GM19328 (cell line): ENCODE data around the gene KRT36.

Source experiments
- ATAC-seq: cut with Tn5 transposase; IDR thresholded peaks from one replicate; pipeline ENCODE4 v1.9.1; 2021; ENCODE audit warnings: mild to moderate bottlenecking, moderate library complexity; ENCODE audit not compliant: unreplicated experiment

Gene KRT36

GRCh38 chr17:41489531-41489930, at the start of gene KRT36:
Gene KRT36, minus strand, starts transcription at chr17:41489910. Its CDS starts 46 bp downstream, at chr17:41489864.
- no peak for ATAC-seq

DNA sequence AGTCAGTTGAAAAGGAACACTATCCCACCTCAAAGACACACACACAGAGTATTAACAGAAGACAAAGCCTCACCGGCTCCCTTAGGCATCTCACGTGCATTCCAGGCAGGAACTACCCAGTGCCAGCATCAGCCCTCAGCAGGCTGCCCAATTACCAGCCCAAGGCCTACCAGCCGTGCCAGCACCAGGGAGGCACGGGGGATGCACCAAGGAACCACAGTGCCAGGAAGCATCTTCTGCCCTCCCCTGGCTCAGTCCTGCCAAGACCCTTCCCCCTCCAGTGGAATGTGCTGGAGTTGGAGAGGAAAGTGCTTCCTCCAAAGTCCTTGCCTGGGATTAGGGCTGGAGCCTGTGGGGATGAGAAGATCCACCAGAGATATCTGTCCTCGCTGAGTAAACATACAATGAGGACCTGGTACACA, 49.4 kb upstream of the KRT36 start:
- no peak for ATAC-seq

DNA sequence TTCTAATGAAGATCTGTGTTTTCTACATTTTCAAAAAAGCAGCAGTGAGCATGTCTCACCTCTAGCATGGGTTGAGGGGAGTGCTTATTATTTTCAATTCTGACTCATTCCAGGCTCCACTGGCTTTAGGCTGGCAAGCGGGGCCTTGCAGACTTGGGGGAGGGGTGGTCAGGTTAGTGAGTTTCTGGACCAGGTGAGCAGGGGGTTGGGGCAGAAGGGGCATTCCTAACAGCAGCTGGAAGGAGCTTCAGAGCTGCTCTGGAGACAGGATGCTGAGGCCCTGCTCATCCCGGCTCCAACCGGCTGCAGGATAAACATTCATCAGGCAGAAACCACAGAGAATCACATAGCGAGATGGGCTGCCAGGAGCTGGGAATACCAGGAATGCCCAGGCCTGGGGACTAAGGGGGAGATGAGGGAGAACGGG, 48.9 kb upstream of the KRT36 start:
- ATAC-seq = no peak

DNA sequence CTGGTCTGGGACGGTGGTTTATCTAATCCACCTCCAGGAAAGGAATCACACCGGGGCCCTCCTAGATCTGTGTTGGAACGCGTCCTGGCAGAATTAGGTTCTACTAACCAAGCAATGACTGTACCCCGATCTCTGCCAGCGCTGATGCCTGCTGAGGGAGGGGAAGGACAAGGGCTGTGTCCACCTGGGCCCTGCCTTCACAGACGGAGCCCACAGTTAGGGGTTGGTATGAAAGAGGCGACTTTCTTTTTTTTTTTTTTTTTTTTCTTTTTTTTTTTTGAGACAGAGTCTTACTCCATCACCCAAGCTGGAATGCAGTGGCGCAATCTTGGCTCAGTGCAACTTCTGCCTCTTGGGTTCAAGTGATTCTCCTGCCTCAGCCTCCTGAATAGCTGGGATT, 48.3 kb upstream of the KRT36 start:
- ATAC-seq = no peak

GRCh38 chr17:41537614-41537954, 47.9 kb upstream of the KRT36 start:
- no peak for ATAC-seq

- no peak for ATAC-seq
Measured at GRCh38 chr17:41536741-41537613, 47.3 kb upstream of the KRT36 start.

- ATAC-seq = no peak
Measured at GRCh38 chr17:41535764-41536481, 46.2 kb upstream of the KRT36 start.

DNA sequence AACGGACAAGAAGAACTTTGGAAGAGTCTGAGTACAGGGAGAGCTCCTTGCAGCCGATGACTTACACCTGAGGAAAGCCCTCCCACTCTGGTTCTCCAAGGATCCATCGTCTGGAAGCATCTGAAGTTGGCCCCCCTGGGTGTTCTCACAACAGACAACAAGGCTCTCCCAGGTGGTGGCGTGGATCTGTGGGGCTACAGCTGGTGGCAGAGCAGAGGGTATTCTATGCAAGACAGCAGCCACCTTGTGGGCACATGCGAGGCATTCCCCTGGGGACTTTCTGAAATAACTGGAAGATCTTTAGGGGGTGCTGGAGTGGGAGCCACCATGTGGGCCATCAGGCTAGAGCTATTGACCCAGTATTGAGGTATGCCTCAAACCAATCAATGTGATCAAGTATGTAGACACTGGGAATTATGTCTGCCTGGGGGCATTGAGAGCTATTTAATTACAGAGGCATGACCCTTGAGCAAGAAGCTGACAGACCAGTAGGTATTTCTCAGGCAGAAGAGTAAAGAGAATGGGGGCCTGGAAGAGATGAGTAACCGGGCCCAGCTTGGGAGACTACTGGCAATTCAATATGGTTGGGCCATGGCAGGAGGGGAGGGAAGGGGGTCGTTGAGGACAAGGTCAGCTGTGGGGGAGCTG, 45.3 kb upstream of the KRT36 start:
- ATAC-seq = no peak

DNA sequence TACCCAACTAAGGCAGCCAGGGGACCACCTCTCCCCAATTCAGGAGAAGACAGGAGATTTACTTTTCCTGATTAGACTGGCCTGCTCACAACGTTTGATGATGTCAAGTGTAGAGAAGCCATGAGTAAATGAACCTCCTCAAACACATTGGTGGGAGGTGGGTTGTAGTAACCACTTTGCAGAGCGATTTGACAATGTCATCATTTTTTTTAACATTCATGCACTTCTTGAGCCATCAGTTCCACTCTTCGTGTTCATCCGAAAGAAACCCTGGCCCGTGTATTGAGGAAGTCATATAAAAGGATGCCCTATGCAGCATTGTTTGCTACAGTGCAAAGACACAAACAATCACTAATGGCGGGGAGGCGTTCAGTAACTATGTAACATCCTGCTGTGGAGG, 43.9 kb upstream of the KRT36 start:
- no peak for ATAC-seq

- ATAC-seq = no peak
Measured at GRCh38 chr17:41532947-41533570, 43.3 kb upstream of the KRT36 start.

DNA sequence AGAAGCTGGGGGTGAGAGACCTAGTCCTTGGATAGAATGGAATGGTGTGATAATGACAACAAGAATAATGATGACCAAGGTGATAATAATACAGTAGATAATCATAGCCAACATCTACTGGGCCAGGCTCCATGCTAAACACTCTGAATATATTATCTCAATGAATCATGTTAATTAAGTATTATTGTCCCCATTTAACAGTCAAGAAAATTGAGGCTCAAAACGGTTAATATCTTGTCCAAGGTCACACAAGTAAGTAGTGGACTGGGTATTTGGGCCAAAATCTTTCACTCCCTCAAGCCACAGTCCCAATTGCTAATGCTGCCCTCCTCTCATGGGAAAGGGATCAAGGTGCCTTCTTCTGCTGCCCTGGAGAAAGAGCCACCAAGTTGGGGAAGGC, 42.3 kb upstream of the KRT36 start:
- ATAC-seq = no peak

- ATAC-seq = no peak
Measured at GRCh38 chr17:41530062-41531048, 40.6 kb upstream of the KRT36 start.

GRCh38 chr17:41529491-41529915, 39.8 kb upstream of the KRT36 start:
- no peak for ATAC-seq

DNA sequence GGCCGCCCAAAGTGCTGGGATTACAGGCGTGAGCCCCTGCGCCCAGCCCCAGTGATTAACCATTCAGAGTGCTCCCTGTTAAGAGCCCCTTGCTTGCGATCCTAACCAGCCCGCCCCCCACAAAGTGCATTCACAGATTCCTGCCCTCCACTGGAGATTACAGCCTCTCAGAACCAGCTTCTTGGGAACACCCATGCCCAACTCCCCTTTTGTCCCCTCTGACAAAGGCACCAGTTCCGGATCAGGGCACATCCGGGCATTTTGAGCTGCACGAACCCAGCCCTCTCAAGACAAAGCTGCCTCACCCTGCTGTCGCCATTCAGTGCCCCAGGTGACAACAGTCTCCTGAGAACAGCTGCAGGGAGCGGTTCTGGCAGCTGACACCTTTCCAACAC, 39.2 kb upstream of the KRT36 start:
- no peak for ATAC-seq

DNA sequence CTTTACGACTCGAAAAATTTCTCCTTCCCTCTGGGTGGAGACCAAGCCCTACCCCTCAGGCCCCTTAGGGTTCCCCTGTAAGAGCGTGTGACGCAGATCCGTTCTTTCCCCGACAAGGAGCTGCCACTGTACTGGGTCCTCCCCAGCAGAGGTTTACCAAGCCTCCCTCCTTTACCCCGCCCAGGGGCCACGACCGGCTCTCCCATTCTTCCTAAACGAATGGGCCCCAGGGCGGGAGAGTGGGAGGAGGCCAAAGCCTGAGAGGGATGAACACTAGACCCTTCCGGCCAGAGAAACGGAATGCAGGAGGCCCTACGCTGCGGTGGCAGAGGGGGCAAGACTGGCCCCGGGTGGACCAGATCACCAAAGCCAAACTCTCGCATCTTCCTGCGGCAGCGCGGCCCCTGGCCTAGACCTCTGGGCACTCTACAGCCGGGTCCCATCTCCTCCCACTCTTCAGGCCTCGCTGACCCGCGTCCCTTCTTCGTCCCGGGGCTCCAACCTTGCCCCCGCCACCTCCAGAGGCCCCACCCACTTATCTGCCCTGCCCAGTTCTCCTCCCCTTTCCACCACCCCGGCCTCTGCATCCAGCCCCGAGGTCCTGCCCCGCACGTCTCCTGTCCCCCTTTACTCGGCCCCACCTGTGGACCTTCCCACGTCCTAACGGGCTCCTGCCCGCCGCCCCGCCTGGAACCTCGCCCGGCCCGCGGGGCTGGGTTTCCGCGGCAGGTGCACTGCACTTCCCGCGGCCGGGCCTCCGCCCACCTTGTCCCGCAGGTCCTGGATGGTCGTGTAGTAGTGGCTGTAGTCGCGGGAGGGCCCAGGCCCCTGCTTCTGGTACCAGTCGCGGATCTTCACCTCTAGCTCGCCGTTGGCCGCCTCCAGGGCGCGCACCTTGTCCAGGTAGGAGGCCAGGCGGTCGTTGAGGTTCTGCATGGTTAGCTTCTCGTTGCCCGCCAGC, 37.6 kb upstream of the KRT36 start:
- no peak for ATAC-seq

GRCh38 chr17:41524261-41524660, 34.6 kb upstream of the KRT36 start:
- ATAC-seq = no peak

DNA sequence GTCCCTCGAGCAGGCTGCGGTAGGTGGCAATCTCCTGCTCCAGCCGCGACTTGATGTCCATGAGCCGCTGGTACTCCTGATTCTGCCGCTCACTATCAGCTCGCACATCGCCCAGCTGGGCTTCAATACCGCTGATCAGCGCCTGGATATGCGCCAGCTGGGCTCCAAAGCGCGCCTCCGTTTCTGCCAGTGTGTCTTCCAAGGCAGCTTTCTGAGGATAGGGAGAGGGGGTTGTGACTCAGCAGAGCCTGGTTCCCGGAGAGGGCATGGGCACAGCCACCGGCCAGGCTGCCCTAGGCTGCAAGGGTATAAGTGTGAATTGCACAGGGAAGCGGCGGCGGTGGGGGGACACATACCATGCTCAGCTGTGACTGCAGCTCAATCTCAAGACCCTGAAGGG, 34.1 kb upstream of the KRT36 start:
- ATAC-seq = no peak

DNA sequence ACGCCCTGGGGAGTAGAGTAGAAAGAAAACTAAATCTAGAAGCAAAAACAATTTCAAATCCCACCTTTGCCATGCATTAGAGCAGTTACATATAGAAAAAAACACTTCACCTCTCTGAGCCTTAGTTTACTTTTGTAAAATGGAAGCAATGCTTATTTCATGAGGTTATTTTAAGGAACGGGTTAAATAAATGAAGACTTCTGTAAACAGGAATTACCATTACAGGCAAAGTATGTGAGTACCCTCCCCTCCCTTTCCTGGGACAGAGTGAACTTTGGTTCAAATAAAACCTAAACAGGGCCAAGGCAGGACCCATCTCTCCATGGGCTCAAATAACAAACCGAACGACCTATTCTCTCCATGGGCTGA, 33.5 kb upstream of the KRT36 start:
- no peak for ATAC-seq
